Esophagus squamous epithelium (tissue), 5 donors: ENCODE measurements around the gene ST6GAL1. TPM values are rescaled to one million over a fixed set of nuclear protein-coding genes. Genes with fewer than 3 reads are reported as not detected.
A peak's percentile ranks its signal among the peaks of the same experiment; 100 is the strongest.

Source experiments
- DNase-seq: peaks from one replicate; lab custom pipeline; 2025; lab: John Stamatoyannopoulos, UW
- H3K27ac ChIP-seq, 4 donors: fragments of 200-600 bp; sonication (generic); one replicate each; pipeline ENCODE4 v1.5.1; 2016 to 2019; ENCODE audit warnings: mild to moderate bottlenecking in 1 of 4
- H3K27me3 ChIP-seq, 4 donors: fragments of 200-600 bp; sonication (generic); 1 replicate in 3 of 4; 2 replicates in 1 of 4; pipeline versions ENCODE4 v1.5.1 to v1.6.0; 2017 to 2021; ENCODE audit warnings: antibody characterized with exemption in 1 of 4
- H3K36me3 ChIP-seq, 3 donors: fragments of 200-600 bp; sonication (generic); one replicate each; pipeline ENCODE4 v1.5.1; 2016 to 2019
- H3K4me1 ChIP-seq, 3 donors: fragments of 200-600 bp; sonication (generic); one replicate each; pipeline ENCODE4 v1.5.1; 2017 to 2019
- H3K4me3 ChIP-seq, 4 donors: fragments of 200-600 bp; sonication (generic); 1 replicate in 3 of 4; 2 replicates in 1 of 4; pipeline ENCODE4 v1.5.1; 2016 to 2019; ENCODE audit warnings: mild to moderate bottlenecking in 2 of 4, moderate library complexity in 1 of 4
- H3K9me3 ChIP-seq, 3 donors: fragments of 200-600 bp; sonication (generic); one replicate each; pipeline ENCODE4 v1.5.1; 2016 to 2019
- POLR2A ChIP-seq, 4 donors: fragments of 450-650 bp; IDR thresholded peaks; one replicate each; pipeline ENCODE4 v1.6.1; 2017; ENCODE audit warnings: antibody characterized with exemption in 4 of 4, mild to moderate bottlenecking in 4 of 4, moderate library complexity in 3 of 4
- WGBS, 2 donors: methylation state at CpG; one replicate each; pipeline ENCODE4 v1.1.5; 2018; 5-methylcytosine and 5-hydroxymethylcytosine counted together
- intact Hi-C: fragments of 100-400 bp; cut with DNase I; formaldehyde crosslinking; loops from one replicate; pipeline ENCODE4 v1.15.0; 2022
- total RNA-seq, 4 donors: library from RNA; depleted of rRNA; stranded (reverse); fragments of >200 nt; gene quantifications; one replicate each; pipeline ENCODE4 v1.1.0, GENCODE V29; 2016
- TF ChIP-seq, protein P1 (sequence below), 6 experiments: fragments of 450-650 bp in 4 of 6; fragments of 200-600 bp in 2 of 6; sonication (generic) in 2 of 6; IDR thresholded peaks; one replicate each; pipeline ENCODE4 v1.5.1; 2016 to 2019; ENCODE audit warnings: antibody characterized with exemption in 6 of 6, mild to moderate bottlenecking in 4 of 6, moderate library complexity in 4 of 6
- donor health status: DM: yes; HTN: yes; CAD: no.

Gene ST6GAL1
- total RNA-seq, 4 donors from 2014 or later, result 6.0 to 44.2 (median 15.2) TPM

DNA sequence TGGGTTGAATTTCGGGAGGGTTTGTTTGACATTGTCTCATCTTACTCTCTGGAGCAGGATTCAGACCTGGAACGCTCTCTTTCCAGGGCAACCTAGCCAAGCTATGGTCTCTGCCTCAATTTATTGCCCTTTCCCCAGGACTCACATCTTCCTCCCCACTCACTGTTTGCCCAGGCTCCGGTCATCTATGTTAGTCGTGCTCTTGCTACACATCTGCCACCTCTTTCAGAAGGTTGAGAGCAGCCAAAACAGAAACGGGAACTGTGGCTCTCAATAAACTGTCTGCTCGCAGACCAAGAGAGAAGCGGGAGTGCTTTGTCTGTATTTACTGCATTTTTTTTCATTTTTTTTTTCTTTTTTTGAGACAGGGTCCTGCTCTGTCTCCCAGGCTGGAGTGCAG lies 81.6 kb downstream of the ST6GAL1 start:
- peaks cover 4 to 28% (median 7%) of the 10 kb centered on the region in 3 donors for H3K4me1 ChIP-seq
- H3K4me3 ChIP-seq, result no peak overlapping the region
- H3K9me3 ChIP-seq, result no peaks in the 10 kb centered on the region
- H3K27ac ChIP-seq, result peak overlapping the region in 2 of 4 donors; percentile 45 to 48
- TF ChIP-seq, protein P1, sequence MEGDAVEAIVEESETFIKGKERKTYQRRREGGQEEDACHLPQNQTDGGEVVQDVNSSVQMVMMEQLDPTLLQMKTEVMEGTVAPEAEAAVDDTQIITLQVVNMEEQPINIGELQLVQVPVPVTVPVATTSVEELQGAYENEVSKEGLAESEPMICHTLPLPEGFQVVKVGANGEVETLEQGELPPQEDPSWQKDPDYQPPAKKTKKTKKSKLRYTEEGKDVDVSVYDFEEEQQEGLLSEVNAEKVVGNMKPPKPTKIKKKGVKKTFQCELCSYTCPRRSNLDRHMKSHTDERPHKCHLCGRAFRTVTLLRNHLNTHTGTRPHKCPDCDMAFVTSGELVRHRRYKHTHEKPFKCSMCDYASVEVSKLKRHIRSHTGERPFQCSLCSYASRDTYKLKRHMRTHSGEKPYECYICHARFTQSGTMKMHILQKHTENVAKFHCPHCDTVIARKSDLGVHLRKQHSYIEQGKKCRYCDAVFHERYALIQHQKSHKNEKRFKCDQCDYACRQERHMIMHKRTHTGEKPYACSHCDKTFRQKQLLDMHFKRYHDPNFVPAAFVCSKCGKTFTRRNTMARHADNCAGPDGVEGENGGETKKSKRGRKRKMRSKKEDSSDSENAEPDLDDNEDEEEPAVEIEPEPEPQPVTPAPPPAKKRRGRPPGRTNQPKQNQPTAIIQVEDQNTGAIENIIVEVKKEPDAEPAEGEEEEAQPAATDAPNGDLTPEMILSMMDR (IDR thresholded peaks at IDR 0.05), result no peak
- no peak for TF ChIP-seq POLR2A (IDR thresholded peaks at IDR 0.05)
- intact Hi-C loops, result no loop called here
- no peak for DNase-seq
- no peaks in the 10 kb centered on the region for H3K27me3 ChIP-seq
- no peaks in the 10 kb centered on the region for H3K36me3 ChIP-seq
- 86 to 89% methylated on average over 4 to 7 of the region's 7 CpGs for WGBS, 2 donors

DNA sequence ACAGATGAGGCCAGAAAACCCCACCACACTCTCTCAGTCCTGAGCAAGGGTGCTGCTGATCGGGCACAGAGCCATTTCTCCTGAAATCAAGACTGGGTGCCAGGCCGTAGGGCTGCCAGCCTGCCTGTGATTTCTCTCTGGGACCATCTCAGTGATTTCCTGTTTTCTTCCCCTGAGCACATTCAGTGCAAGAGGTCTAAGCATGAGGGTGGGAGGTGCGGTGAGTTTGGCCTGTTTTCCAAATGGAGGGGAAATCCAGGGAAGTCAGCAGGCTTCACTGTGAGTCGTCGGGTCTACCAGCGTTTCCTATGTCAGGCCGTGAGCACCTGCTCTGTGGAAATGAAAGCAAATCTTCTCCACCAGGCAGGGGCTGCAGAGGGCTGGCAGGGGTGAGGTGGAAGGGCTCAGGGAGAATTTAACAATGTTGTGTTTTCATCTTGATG lies 82.3 kb downstream of the ST6GAL1 start:
- intact Hi-C loops, result no loop called here
- TF ChIP-seq, protein P1 (IDR thresholded peaks at IDR 0.05), result no peak
- no peak for TF ChIP-seq POLR2A (IDR thresholded peaks at IDR 0.05)
- Histone ChIP-seq H3K9me3 (no peaks in the 10 kb centered on the region), H3K4me3 (peak overlapping the region in 1 of 4 donors; percentile 19), H3K4me1 (peaks cover 4 to 28% (median 7%) of the 10 kb centered on the region in 3 donors), H3K27me3 (no peaks in the 10 kb centered on the region), H3K36me3 (no peaks in the 10 kb centered on the region), H3K27ac (peak overlapping the region in 3 of 4 donors; percentile 45 to 79 (median 48))
- no peak for DNase-seq
- WGBS, 2 donors, result 32 to 80% methylated on average over 1 to 5 of the region's 7 CpGs

- intact Hi-C loops, result no loop called here
- Histone ChIP-seq H3K27ac (peak overlapping the region in 3 of 4 donors; percentile 45 to 79 (median 48)), H3K9me3 (no peaks in the 10 kb centered on the region), H3K4me3 (peak overlapping the region in 1 of 4 donors; percentile 19), H3K36me3 (no peaks in the 10 kb centered on the region), H3K4me1 (peaks cover 4 to 28% (median 7%) of the 10 kb centered on the region in 3 donors), H3K27me3 (no peaks in the 10 kb centered on the region)
- WGBS, 2 donors, result 72 to 74% methylated on average over 4 of the region's 4 CpGs
- TF ChIP-seq, protein P1 (IDR thresholded peaks at IDR 0.05), result no peak
- no peak for TF ChIP-seq POLR2A (IDR thresholded peaks at IDR 0.05)
- no peak for DNase-seq
Observed at GRCh38 chr3:187013159-187013716, 82.9 kb downstream of the ST6GAL1 start.

DNA sequence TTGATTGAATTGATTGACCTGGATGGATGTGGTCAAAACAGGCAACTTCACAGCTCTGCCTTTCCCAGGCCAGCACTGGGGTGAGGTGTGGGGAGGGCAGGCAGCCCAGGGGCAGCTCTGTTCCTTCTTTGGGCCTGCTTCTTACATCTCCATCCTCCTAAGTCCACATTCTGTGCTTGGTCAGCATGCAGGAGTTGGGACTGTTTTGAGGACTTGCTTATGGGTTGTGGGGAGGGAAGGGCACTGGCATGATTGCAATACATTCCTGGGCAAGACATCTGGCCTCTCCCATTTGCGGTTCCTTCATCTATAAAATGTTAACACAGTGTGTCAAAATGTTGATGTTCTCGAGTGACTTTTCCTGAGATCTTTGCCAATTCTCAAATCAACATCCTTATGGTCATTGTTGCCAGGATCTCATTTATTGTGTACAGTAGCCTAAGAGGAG lies 84.1 kb downstream of the ST6GAL1 start:
- TF ChIP-seq, protein P1 (IDR thresholded peaks at IDR 0.05), result no peak
- no peak for TF ChIP-seq POLR2A (IDR thresholded peaks at IDR 0.05)
- H3K27ac ChIP-seq, result peak overlapping the region in 1 of 4 donors; percentile 16
- H3K4me3 ChIP-seq, result no peak overlapping the region
- H3K27me3 ChIP-seq, result no peaks in the 10 kb centered on the region
- no peaks in the 10 kb centered on the region for H3K9me3 ChIP-seq
- H3K4me1 ChIP-seq, result peaks cover 4 to 28% (median 7%) of the 10 kb centered on the region in 3 donors
- H3K36me3 ChIP-seq, result no peaks in the 10 kb centered on the region
- WGBS, 2 donors, result 43 to 61% methylated on average over 2 of the region's 2 CpGs
- no peak for DNase-seq
- intact Hi-C loops, result no loop called here

- peak in 1 of 4 donors; percentile 11 for TF ChIP-seq POLR2A (IDR thresholded peaks at IDR 0.05)
- TF ChIP-seq, protein P1 (IDR thresholded peaks at IDR 0.05), result no peak
- 73 to 82% methylated on average over 13 to 14 of the region's 14 CpGs for WGBS, 2 donors
- H3K27me3 ChIP-seq, result no peaks in the 10 kb centered on the region
- no peaks in the 10 kb centered on the region for H3K9me3 ChIP-seq
- H3K27ac ChIP-seq, result peak overlapping the region in 1 of 4 donors; percentile 36
- no peak for DNase-seq
- intact Hi-C loops, result no loop called here
- H3K36me3 ChIP-seq, result no peaks in the 10 kb centered on the region
- H3K4me1 ChIP-seq, result peaks cover 4 to 28% (median 7%) of the 10 kb centered on the region in 3 donors
- no peak overlapping the region for H3K4me3 ChIP-seq
Observed at GRCh38 chr3:187015903-187016638, 85.7 kb downstream of the ST6GAL1 start.
